GM12878 (cell line): ENCODE data around the gene TKT. TPM values are rescaled to one million over a fixed set of nuclear protein-coding genes. Genes with fewer than 3 reads are reported as not detected.

Source experiments
- BACH1 ChIP-seq: fragments of 450-650 bp; IDR thresholded peaks from 2 replicates; pipeline ENCODE4 v1.6.1; 2017; ENCODE audit warnings: mild to moderate bottlenecking, borderline replicate concordance
- CEBPZ ChIP-seq: fragments of 150-350 bp; IDR thresholded peaks from 2 replicates; pipeline ENCODE4 v1.6.1; 2016; ENCODE audit warnings: low read depth, low read length
- CREM ChIP-seq: IDR thresholded peaks from 2 replicates; pipeline ENCODE4 v1.6.1; 2014; ENCODE audit warnings: antibody characterized with exemption, low read depth
- E2F4 ChIP-seq: IDR thresholded peaks from 2 replicates; pipeline ENCODE4 v1.6.1; 2012; ENCODE audit warnings: low read depth, low read length, improper control_type of control experiment
- EGR1 ChIP-seq, 2 experiments: IDR thresholded peaks; 1 replicate in 1 of 2; 2 replicates in 1 of 2; pipeline ENCODE4 v1.6.1; 2011 to 2012; ENCODE audit warnings: low read depth in 2 of 2, low read length in 2 of 2, borderline replicate concordance in 1 of 2, mild to moderate bottlenecking in 1 of 2, moderate library complexity in 1 of 2
- ESRRA ChIP-seq: IDR thresholded peaks from 2 replicates; pipeline ENCODE4 v1.6.1; 2012; ENCODE audit warnings: mild to moderate bottlenecking, low read length, improper control_type of control experiment
- FOXM1 ChIP-seq: IDR thresholded peaks from 2 replicates; pipeline ENCODE4 v1.6.1; 2012; ENCODE audit warnings: low read depth, mild to moderate bottlenecking, inconsistent platforms, low read length, moderate library complexity
- GATAD2B ChIP-seq: fragments of 450-650 bp; conservative IDR thresholded peaks from 2 replicates; pipeline ENCODE4 v1.6.1; 2017; ENCODE audit warnings: low read depth, mild to moderate bottlenecking, moderate library complexity
- IRF3 ChIP-seq: fragments of 450-650 bp; IDR thresholded peaks from 2 replicates; pipeline ENCODE4 v1.6.1; 2014; ENCODE audit warnings: mild to moderate bottlenecking
- JUNB ChIP-seq: IDR thresholded peaks from 2 replicates; pipeline ENCODE4 v1.6.1; 2016; ENCODE audit warnings: antibody characterized with exemption, mild to moderate bottlenecking
- MYC ChIP-seq: IDR thresholded peaks from 2 replicates; pipeline ENCODE4 v1.6.1; 2011; ENCODE audit warnings: mild to moderate bottlenecking, low read length, moderate library complexity, inconsistent platforms; ENCODE audit not compliant: insufficient read depth, insufficient replicate concordance, insufficient read length, severe bottlenecking
- NFYA ChIP-seq: IDR thresholded peaks from 2 replicates; pipeline ENCODE4 v1.6.1; 2011; ENCODE audit warnings: low read depth, mild to moderate bottlenecking, low read length, improper control_type of control experiment, borderline replicate concordance
- PAX5 ChIP-seq: IDR thresholded peaks from 2 replicates; pipeline ENCODE4 v1.6.1; 2011; ENCODE audit warnings: low read depth, low read length, borderline replicate concordance
- POLR2AphosphoS2 ChIP-seq: IDR thresholded peaks from 2 replicates; pipeline ENCODE4 v1.6.1; 2011; ENCODE audit warnings: low read depth, mild to moderate bottlenecking, low read length, improper control_type of control experiment, moderate library complexity
- REST ChIP-seq: IDR thresholded peaks from 2 replicates; pipeline ENCODE4 v1.6.1; 2012; ENCODE audit warnings: mild to moderate bottlenecking, low read depth, low read length
- RUNX3 ChIP-seq: IDR thresholded peaks from 2 replicates; pipeline ENCODE4 v1.6.1; 2012; ENCODE audit warnings: low read length, inconsistent platforms
- SMAD5 ChIP-seq: IDR thresholded peaks from 2 replicates; pipeline ENCODE4 v1.6.1; 2016; ENCODE audit warnings: antibody characterized with exemption, low read depth
- SP1 ChIP-seq: IDR thresholded peaks from one replicate; pipeline ENCODE4 v1.6.1; 2011; ENCODE audit warnings: low read depth, low read length
- SREBF2 ChIP-seq: IDR thresholded peaks from 2 replicates; pipeline ENCODE4 v1.6.1; 2012; ENCODE audit warnings: mild to moderate bottlenecking, low read length
- STAT3 ChIP-seq: IDR thresholded peaks from 2 replicates; pipeline ENCODE4 v1.6.1; 2011; ENCODE audit warnings: low read depth, low read length, improper control_type of control experiment
- TAF1 ChIP-seq: IDR thresholded peaks from 2 replicates; pipeline ENCODE4 v1.6.1; 2011; ENCODE audit warnings: mild to moderate bottlenecking, low read depth, low read length, borderline replicate concordance
- TCF12 ChIP-seq: IDR thresholded peaks from 2 replicates; pipeline ENCODE4 v1.6.1; 2011; ENCODE audit warnings: low read depth, mild to moderate bottlenecking, low read length
- polyA plus RNA-seq, 11 experiments: library from polyadenylated mRNA; depleted of rRNA in 4 of 11; unstranded in 6 of 11; stranded (reverse) in 5 of 11; fragments of >200 nt; fragmentation: Nextera tagmentation in 4 of 11; fragmentation: Illumina TruSeq in 1 of 11; extraction: Ambion mirVana in 4 of 11; extraction: Trizol in 1 of 11; gene quantifications; 1 replicate in 1 of 11; 2 replicates in 10 of 11; pipeline versions ENCODE4 v1.2.1 to v1.2.3, GENCODE V29; 2011 to 2016; ENCODE audit warnings: inconsistent platforms in 2 of 11, missing spikeins in 2 of 11, low read depth in 1 of 11
- total RNA-seq, 4 experiments: library from RNA; depleted of rRNA in 3 of 4; stranded (reverse); fragments of >200 nt in 3 of 4; fragmentation: Illumina TruSeq in 1 of 4; extraction: Trizol in 1 of 4; gene quantifications; 2 replicates each; pipeline versions ENCODE4 v1.2.1 to v1.2.3, GENCODE V29; 2013 to 2021

TKT gene
- total and polyA plus RNA-seq, 10 of the 15 experiments (the other 5 are each of a cell fraction or from before 2014, with no cell fraction given), result 56.4 to 385 (median 143) TPM

- TF ChIP-seq CEBPZ, result no peak
- no peak for TF ChIP-seq TCF12
- no peak for TF ChIP-seq POLR2AphosphoS2
- no peak for TF ChIP-seq SP1
- TF ChIP-seq STAT3, result no peak
- no peak for TF ChIP-seq E2F4
- TF ChIP-seq EGR1 (IDR thresholded peaks at IDR 0.05; ENCODE audit: borderline replicate concordance in 1 of 2, low read depth in 2 of 2, low read length in 2 of 2), result no peak
- TF ChIP-seq SREBF2, result no peak
- TF ChIP-seq BACH1, result peak; percentile 82
- no peak; the same call in 1 of the 2 replicates for TF ChIP-seq TAF1
- TF ChIP-seq NFYA, result no peak
- TF ChIP-seq PAX5, result no peak
- no peak for TF ChIP-seq IRF3
- TF ChIP-seq FOXM1, result no peak
- no peak for TF ChIP-seq REST
- no peak for TF ChIP-seq SMAD5
- no peak for TF ChIP-seq MYC
- no peak for TF ChIP-seq JUNB
- TF ChIP-seq ESRRA, result no peak
- peak; percentile 64; the same call in 1 of the 2 replicates for TF ChIP-seq GATAD2B
- TF ChIP-seq CREM, result no peak
- TF ChIP-seq RUNX3, result no peak
These were observed 423 bp downstream of the TKT start (continued) for GRCh38 chr3:53255423-53255774.
